Endodermal cell (in vitro differentiated cells): Measurements from ENCODE around the gene FUBP1. TPM values are rescaled to one million over a fixed set of nuclear protein-coding genes. Genes with fewer than 3 reads are reported as not detected.
"Not testable (repeated sequence)": the region's sequence is repeated elsewhere in the genome, so short reads cannot be mapped to it uniquely, and the experiment has no call there.

Experiments used
- DNase-seq: peaks from one replicate; pipeline ENCODE4 v3.0.0-alpha.2; 2017
- H3K27ac ChIP-seq: 2 replicates; pipeline ENCODE4 v1.5.1; 2013; ENCODE audit warnings: mild to moderate bottlenecking, low read depth, low read length, moderate library complexity
- H3K27me3 ChIP-seq: 2 replicates; pipeline ENCODE4 v1.6.1; 2013; ENCODE audit warnings: mild to moderate bottlenecking, low read length, moderate library complexity; ENCODE audit not compliant: insufficient read depth, control insufficient read depth, poor library complexity, severe bottlenecking
- H3K36me3 ChIP-seq: 2 replicates; pipeline ENCODE4 v1.7.0; 2013; ENCODE audit warnings: mild to moderate bottlenecking, low read length, moderate library complexity; ENCODE audit not compliant: control insufficient read depth, insufficient read depth
- H3K4me1 ChIP-seq: one replicate; pipeline ENCODE4 v1.7.0; 2013; ENCODE audit warnings: low read length; ENCODE audit not compliant: control insufficient read depth, insufficient read depth
- H3K4me3 ChIP-seq: 2 replicates; pipeline ENCODE4 v1.5.1; 2013; ENCODE audit warnings: mild to moderate bottlenecking, low read length, moderate library complexity
- H3K9ac ChIP-seq: 2 replicates; pipeline ENCODE4 v1.6.1; 2013; ENCODE audit warnings: mild to moderate bottlenecking, low read length, moderate library complexity; ENCODE audit not compliant: poor library complexity, severe bottlenecking; ENCODE audit errors: extremely low read depth
- H3K9me3 ChIP-seq: 2 replicates; pipeline ENCODE4 v1.6.1; 2013; ENCODE audit warnings: mild to moderate bottlenecking, low read length, moderate library complexity; ENCODE audit not compliant: control insufficient read depth
- H3K27ac Mint-ChIP-seq: 2 replicates; pipeline ENCODE4 v1.8.0; 2020; ENCODE audit warnings: mixed read lengths
- H3K27me3 Mint-ChIP-seq: 2 replicates; pipeline ENCODE4 v1.8.0; 2021; ENCODE audit warnings: mild to moderate bottlenecking, mixed read lengths; ENCODE audit not compliant: insufficient read depth
- H3K36me3 Mint-ChIP-seq: 2 replicates; pipeline ENCODE4 v1.8.0; 2020; ENCODE audit warnings: low read depth, mixed read lengths
- H3K4me1 Mint-ChIP-seq: 2 replicates; pipeline ENCODE4 v1.8.0; 2020; ENCODE audit warnings: mixed read lengths
- H3K4me3 Mint-ChIP-seq: 2 replicates; pipeline ENCODE4 v1.8.0; 2020; ENCODE audit warnings: mild to moderate bottlenecking, moderate library complexity, mixed read lengths
- H3K9me3 Mint-ChIP-seq: 2 replicates; pipeline ENCODE4 v1.8.0; 2020; ENCODE audit warnings: mild to moderate bottlenecking, mixed read lengths
- WGBS, 2 experiments: methylation state at CpG; one replicate each; pipeline versions ENCODE4 v1.1.5 to v1.1.7; 2013; ENCODE audit warnings: missing lambda C conversion rate in 2 of 2, mixed read lengths in 1 of 2; ENCODE audit not compliant: insufficient coverage in 1 of 2, insufficient read length in 1 of 2; 5-methylcytosine and 5-hydroxymethylcytosine counted together
- total RNA-seq, 2 donors: library from RNA; stranded (reverse); fragmentation: NEBNext Ultra II Directional in 1 of 2; extraction: Animal tissue kit (Norgen Biotek cat#: 25700) in 1 of 2; gene quantifications; 2 replicates in 1 of 2; 3 replicates in 1 of 2; pipeline ENCODE4 v1.2.1, GENCODE V29; 2021
- TF ChIP-seq, protein P1 (sequence below): fragments of 200-600 bp; sonication (generic); conservative IDR thresholded peaks from 2 replicates; pipeline ENCODE4 v1.5.0; 2021; ENCODE audit warnings: antibody characterized with exemption, mild to moderate bottlenecking

The FUBP1 gene
- total RNA-seq, 2 donors from 2014 or later = 220 to 242 TPM

- H3K9me3 ChIP-seq = no peaks in the 10 kb centered on the region
- H3K4me1 ChIP-seq = peaks cover 6% of the 10 kb centered on the region
- 0 to 19% methylated on average over 2 to 5 of the region's 8 CpGs for WGBS, 2 experiments
- H3K27ac Mint-ChIP-seq = peak overlapping the region; percentile 98
- DNase-seq = peak; percentile 85
- peaks cover 11% of the 10 kb centered on the region for H3K4me1 Mint-ChIP-seq
- peak overlapping the region; percentile 96 for H3K9ac ChIP-seq
- no peaks in the 10 kb centered on the region for H3K9me3 Mint-ChIP-seq
- peak overlapping the region; percentile 52 for H3K4me3 Mint-ChIP-seq
- no peaks in the 10 kb centered on the region for H3K36me3 ChIP-seq
- TF ChIP-seq, protein P1, sequence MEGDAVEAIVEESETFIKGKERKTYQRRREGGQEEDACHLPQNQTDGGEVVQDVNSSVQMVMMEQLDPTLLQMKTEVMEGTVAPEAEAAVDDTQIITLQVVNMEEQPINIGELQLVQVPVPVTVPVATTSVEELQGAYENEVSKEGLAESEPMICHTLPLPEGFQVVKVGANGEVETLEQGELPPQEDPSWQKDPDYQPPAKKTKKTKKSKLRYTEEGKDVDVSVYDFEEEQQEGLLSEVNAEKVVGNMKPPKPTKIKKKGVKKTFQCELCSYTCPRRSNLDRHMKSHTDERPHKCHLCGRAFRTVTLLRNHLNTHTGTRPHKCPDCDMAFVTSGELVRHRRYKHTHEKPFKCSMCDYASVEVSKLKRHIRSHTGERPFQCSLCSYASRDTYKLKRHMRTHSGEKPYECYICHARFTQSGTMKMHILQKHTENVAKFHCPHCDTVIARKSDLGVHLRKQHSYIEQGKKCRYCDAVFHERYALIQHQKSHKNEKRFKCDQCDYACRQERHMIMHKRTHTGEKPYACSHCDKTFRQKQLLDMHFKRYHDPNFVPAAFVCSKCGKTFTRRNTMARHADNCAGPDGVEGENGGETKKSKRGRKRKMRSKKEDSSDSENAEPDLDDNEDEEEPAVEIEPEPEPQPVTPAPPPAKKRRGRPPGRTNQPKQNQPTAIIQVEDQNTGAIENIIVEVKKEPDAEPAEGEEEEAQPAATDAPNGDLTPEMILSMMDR = no peak
- H3K27me3 Mint-ChIP-seq = no peaks in the 10 kb centered on the region
- peak overlapping the region; percentile 85 for H3K4me3 ChIP-seq
- no peaks in the 10 kb centered on the region for H3K36me3 Mint-ChIP-seq
- H3K27ac ChIP-seq = peak overlapping the region; percentile 99
- no peaks in the 10 kb centered on the region for H3K27me3 ChIP-seq
These were observed 25.2 kb upstream of the FUBP1 start for GRCh38 chr1:78003882-78004718.

GRCh38 chr1:78003070-78003746 lies 24.3 kb upstream of the FUBP1 start:
- Histone ChIP-seq H3K4me1 (peaks cover 6% of the 10 kb centered on the region), H3K36me3 (no peaks in the 10 kb centered on the region), H3K9ac (no peak overlapping the region), H3K9me3 (no peaks in the 10 kb centered on the region), H3K4me3 (no peak overlapping the region), H3K27ac (no peak overlapping the region), H3K27me3 (no peaks in the 10 kb centered on the region)
- no peak overlapping the region for H3K4me3 Mint-ChIP-seq
- no peak for DNase-seq
- TF ChIP-seq, protein P1 = no peak
- no peaks in the 10 kb centered on the region for H3K36me3 Mint-ChIP-seq
- peaks cover 11% of the 10 kb centered on the region for H3K4me1 Mint-ChIP-seq
- H3K27me3 Mint-ChIP-seq = no peaks in the 10 kb centered on the region
- H3K27ac Mint-ChIP-seq = peak overlapping the region; percentile 45
- no peaks in the 10 kb centered on the region for H3K9me3 Mint-ChIP-seq
- 73 to 88% methylated on average over 2 to 3 of the region's 3 CpGs for WGBS, 2 experiments

- H3K27ac ChIP-seq, H3K27ac Mint-ChIP-seq, H3K27me3 Mint-ChIP-seq, H3K27me3 ChIP-seq, H3K4me3 Mint-ChIP-seq, H3K9ac ChIP-seq, H3K9me3 Mint-ChIP-seq, H3K4me3 ChIP-seq, H3K36me3 Mint-ChIP-seq, H3K36me3 ChIP-seq, H3K4me1 ChIP-seq, H3K4me1 Mint-ChIP-seq, H3K9me3 ChIP-seq, DNase-seq: not testable (repeated sequence)
- WGBS, 2 experiments = 95 to 100% methylated on average over 10 to 11 of the region's 11 CpGs
These were observed 21.7 kb upstream of the FUBP1 start for GRCh38 chr1:78000536-78000935.
